Mucosa of descending colon (tissue), 3 donors: Measurements from ENCODE around the gene SLC39A9. TPM values are rescaled to one million over a fixed set of nuclear protein-coding genes. Genes with fewer than 3 reads are reported as not detected.

Experiments used
- ATAC-seq: fragments of 200-7000 bp; cut with Tn5 transposase; one replicate; pipeline ENCODE4 v1.9.1; 2020; ENCODE audit warnings: mild to moderate bottlenecking, moderate library complexity
- DNase-seq, 3 donors: peaks; one replicate each; pipeline ENCODE4 v3.0.0-alpha.2; 2020
- H3K36me3 ChIP-seq: fragments of 200-600 bp; one replicate; pipeline ENCODE4 v1.8.0; 2021; ENCODE audit warnings: low read depth, mild to moderate bottlenecking
- H3K4me1 ChIP-seq: fragments of 200-600 bp; one replicate; pipeline ENCODE4 v1.8.0; 2021; ENCODE audit warnings: low read depth, mild to moderate bottlenecking
- H3K4me3 ChIP-seq: fragments of 200-600 bp; one replicate; pipeline ENCODE4 v1.8.0; 2021; ENCODE audit warnings: mild to moderate bottlenecking
- H3K9me3 ChIP-seq: fragments of 200-600 bp; one replicate; pipeline ENCODE4 v1.8.0; 2021; ENCODE audit warnings: mild to moderate bottlenecking
- intact Hi-C, 2 donors: fragments of 100-400 bp; cut with DNase I in 1 of 2; cut with micrococcal nuclease in 1 of 2; formaldehyde crosslinking; loops; one replicate each; pipeline versions ENCODE4 v1.11.0 to v1.11.1; 2022; cut with DNase I, micrococcal nuclease
- long read RNA-seq, 2 donors: library from polyadenylated mRNA; unstranded; transcript quantifications; one replicate each; pipeline ENCODE4 v2.0.0, GENCODE V29; 2019 to 2021
- total RNA-seq, 3 donors: library from RNA; stranded (reverse); fragmentation: NEBNext Ultra II Directional in 2 of 3; extraction: Animal tissue kit (Norgen Biotek cat#: 25700) in 2 of 3; gene quantifications; one replicate each; pipeline versions ENCODE4 v1.2.1 to v1.2.4, GENCODE V29; 2021 to 2023
- TF ChIP-seq, protein P1 (sequence below): fragments of 200-600 bp; IDR thresholded peaks from one replicate; pipeline ENCODE4 v1.8.0; 2022; ENCODE audit warnings: antibody characterized with exemption, mild to moderate bottlenecking
- donor health status: DM: no; HTN: no; CAD: no; lungs with moderate emphysema.
- donor health status: DM: no; HTN: no; CAD: no.
- donor health status: DM: no; HTN: yes; CAD: no.

Gene SLC39A9, protein sequence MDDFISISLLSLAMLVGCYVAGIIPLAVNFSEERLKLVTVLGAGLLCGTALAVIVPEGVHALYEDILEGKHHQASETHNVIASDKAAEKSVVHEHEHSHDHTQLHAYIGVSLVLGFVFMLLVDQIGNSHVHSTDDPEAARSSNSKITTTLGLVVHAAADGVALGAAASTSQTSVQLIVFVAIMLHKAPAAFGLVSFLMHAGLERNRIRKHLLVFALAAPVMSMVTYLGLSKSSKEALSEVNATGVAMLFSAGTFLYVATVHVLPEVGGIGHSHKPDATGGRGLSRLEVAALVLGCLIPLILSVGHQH
- total RNA-seq, result 10 to 100 TPM; 52.5 to 82.9 (median 78.5) TPM
- long read RNA-seq, donor 1, full-length matches to known transcripts, result 11 of 18 reads
- long read RNA-seq, donor 1, partial matches to known transcripts, result 2 of 18 reads
- long read RNA-seq, donor 1, other reads (novel, unspliced or antisense), result 5 of 18 reads
- long read RNA-seq, donor 2, full-length matches to known transcripts, result 1 of 7 reads
- long read RNA-seq, donor 2, partial matches to known transcripts, result 0 of 7 reads
- long read RNA-seq, donor 2, other reads (novel, unspliced or antisense), result 6 of 7 reads

DNA sequence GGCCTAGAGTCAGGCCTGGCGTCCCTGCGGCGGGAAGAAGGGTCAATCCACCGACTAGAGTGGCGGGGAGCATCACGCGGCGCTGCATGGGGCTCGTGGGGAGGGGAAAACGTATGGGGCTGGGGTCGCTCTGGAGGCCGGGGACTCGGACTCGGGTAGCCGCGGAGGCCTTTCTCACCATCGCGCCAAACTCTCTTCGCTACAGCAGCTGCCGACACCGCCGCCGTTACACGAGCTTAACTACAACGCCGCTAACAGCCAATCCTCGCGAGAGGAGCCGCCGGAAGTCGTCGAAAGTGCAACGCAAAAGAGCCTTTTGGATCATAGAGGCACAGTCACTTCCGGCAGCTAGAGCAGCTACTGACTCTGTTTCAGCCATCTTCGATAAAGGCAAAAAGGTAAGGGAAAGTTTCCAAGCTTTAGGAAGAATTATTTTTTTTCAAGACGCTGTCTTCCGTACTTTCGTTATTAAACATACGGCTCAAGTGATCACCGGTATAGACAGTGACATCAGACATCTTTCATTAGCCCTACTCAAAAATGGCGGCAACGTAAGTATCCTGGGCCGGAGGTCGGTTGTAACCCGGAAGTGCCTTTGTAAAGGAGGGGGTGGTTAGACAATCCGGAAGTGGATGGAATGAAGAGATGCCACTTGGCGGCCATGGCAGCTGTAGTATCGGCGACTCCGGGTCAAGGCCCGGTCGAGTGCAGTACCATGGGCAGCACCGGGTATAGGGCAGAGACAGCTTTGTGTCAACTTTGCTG is at the start of gene SLC39A9, which contains the start of gene ERH:
Gene SLC39A9, plus strand, starts transcription at position 640 of the 765 bp plus-strand sequence. CDS start 678 bp downstream, outside the sequence.
Gene ERH, minus strand, starts transcription at position 247 of the 765 bp plus-strand sequence. Its CDS starts 66 bp downstream, at position 181.
- H3K36me3 ChIP-seq, result peaks cover 6% of the 10 kb centered on the region
- H3K4me3 ChIP-seq, result peak within 1 kb of the TSS; percentile 62
- intact Hi-C loops, result no loop called here
- TF ChIP-seq, protein P1, sequence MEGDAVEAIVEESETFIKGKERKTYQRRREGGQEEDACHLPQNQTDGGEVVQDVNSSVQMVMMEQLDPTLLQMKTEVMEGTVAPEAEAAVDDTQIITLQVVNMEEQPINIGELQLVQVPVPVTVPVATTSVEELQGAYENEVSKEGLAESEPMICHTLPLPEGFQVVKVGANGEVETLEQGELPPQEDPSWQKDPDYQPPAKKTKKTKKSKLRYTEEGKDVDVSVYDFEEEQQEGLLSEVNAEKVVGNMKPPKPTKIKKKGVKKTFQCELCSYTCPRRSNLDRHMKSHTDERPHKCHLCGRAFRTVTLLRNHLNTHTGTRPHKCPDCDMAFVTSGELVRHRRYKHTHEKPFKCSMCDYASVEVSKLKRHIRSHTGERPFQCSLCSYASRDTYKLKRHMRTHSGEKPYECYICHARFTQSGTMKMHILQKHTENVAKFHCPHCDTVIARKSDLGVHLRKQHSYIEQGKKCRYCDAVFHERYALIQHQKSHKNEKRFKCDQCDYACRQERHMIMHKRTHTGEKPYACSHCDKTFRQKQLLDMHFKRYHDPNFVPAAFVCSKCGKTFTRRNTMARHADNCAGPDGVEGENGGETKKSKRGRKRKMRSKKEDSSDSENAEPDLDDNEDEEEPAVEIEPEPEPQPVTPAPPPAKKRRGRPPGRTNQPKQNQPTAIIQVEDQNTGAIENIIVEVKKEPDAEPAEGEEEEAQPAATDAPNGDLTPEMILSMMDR, result no peak
- ATAC-seq (peak; percentile 98), DNase-seq (peak; percentile 96 to 98 (median 97))
- H3K4me1 ChIP-seq, result peaks cover 27% of the 10 kb centered on the region
- H3K9me3 ChIP-seq, result no peaks in the 10 kb centered on the region

DNA sequence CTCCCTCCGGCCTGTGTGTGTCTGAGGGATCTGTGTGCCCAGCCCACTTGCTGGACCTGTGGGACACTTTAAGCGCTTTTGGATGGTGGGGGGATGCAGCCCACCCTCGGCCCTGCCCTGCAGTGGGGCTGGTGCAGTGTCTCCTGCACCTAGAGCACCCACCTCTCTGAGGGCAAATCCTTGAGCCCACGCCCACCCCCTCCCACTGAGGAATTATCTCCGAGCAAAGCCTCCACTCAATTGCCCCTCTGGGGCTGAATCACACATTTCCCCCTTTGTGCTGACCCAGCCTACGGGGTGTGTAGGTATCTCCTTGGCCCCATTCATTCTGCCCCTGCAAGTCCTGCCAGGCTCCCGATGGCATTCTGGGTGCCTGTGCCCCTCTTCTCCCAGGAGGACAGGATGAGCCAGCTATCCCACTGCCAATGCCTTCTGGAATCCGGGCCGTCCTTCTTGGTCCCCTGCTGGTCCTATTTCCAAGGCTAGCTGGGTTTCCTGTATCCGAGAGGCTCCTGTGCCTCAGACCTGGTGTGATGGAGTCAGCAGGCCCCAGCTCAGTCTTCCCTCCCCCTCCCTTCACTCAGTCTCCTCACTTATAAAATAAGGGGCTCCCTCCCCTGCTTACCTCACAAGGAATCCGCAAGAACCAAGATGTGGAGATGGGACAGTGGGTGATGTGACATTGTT is 49.3 kb upstream of the SLC39A9 start:
- TF ChIP-seq, protein P1, result no peak
- no peak for DNase-seq

DNA sequence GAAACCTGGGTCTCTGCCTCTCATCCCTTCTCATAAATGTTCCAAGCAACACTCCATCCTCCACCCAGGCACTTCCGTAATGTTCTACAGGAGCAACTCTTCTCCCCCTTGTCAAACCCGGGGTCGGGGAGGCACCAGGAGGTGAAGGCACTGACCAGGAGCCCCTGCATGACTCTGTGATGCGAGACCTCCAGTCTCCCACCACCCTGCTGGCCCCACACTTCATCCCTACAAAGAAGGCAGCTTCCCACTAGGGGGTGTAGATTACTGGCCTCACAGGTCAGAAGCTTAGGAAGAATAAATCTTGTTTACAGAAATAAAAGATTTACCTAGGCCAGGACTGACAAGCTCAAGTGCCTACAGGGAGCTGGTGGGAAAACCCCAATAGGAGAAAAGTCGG is 47.6 kb upstream of the SLC39A9 start:
- ATAC-seq (no peak), DNase-seq (no peak)
- H3K9me3 ChIP-seq, result no peaks in the 10 kb centered on the region
- H3K36me3 ChIP-seq, result no peaks in the 10 kb centered on the region
- TF ChIP-seq, protein P1, result no peak
- intact Hi-C loops, result no loop called here
- no peak overlapping the region for H3K4me3 ChIP-seq
- no peaks in the 10 kb centered on the region for H3K4me1 ChIP-seq

More for the DNA sequence above, 49.3 kb upstream of the SLC39A9 start:
- H3K36me3 ChIP-seq, result no peaks in the 10 kb centered on the region
- H3K9me3 ChIP-seq, result no peaks in the 10 kb centered on the region
- intact Hi-C loops, result loop anchor here in 1 of 2 donors (10.0 kb wide), 1 partner anchor 104 kb away; no protein-coding TSS in a partner anchor
- no peaks in the 10 kb centered on the region for H3K4me1 ChIP-seq
- no peak overlapping the region for H3K4me3 ChIP-seq
- ATAC-seq, result no peak

DNA sequence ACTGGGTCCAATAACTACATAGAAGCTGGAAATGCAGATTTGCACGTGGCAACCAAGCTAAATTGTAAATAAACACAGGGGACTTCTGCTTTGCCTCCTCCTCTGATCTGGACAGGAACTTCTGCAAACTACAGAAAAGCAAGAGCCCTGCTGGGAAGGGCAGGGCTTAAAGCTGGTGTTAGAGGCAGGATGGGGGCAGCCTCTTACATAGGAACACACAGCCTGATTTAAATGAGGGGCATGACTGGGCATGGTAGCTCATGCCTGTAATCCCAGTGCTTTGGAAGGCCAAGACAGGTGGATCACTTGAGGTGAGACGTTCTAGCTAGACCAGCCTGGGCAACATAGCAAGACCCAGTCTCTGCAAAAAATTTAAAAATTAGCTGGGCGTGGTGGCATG is 47.1 kb upstream of the SLC39A9 start:
- Histone ChIP-seq H3K4me3 (no peak overlapping the region), H3K9me3 (no peaks in the 10 kb centered on the region), H3K36me3 (no peaks in the 10 kb centered on the region), H3K4me1 (no peaks in the 10 kb centered on the region)
- DNase-seq (no peak), ATAC-seq (no peak)
- intact Hi-C loops, result no loop called here
- TF ChIP-seq, protein P1, result no peak

DNA sequence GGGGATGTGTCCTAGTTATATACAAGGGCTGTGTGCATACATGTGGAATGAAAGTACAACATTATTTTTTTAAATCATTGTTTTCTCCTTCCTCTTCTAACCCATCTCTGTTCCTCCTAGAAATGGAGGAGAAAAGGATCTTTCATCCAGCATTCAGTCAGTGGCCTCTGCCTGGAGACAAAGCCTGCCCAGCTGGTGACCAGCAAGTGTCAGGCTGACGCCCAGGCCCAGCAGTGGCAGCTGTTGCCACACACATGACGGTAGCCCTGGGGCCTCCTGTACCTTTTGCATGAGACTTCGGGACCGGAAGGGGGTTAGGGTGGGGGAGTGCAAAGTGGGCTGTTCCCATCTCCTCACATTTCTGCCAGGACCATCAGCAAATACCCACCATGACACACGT is 46.6 kb upstream of the SLC39A9 start:
- Histone ChIP-seq H3K4me1 (no peaks in the 10 kb centered on the region), H3K4me3 (no peak overlapping the region), H3K9me3 (no peaks in the 10 kb centered on the region), H3K36me3 (no peaks in the 10 kb centered on the region)
- TF ChIP-seq, protein P1, result no peak
- ATAC-seq (no peak), DNase-seq (no peak)
- intact Hi-C loops, result no loop called here
